ENCODE measurements around the gene GMEB1.
"Not testable (repeated sequence)": the region's sequence is repeated elsewhere in the genome, so short reads cannot be mapped to it uniquely, and the experiment has no call there.

DNA sequence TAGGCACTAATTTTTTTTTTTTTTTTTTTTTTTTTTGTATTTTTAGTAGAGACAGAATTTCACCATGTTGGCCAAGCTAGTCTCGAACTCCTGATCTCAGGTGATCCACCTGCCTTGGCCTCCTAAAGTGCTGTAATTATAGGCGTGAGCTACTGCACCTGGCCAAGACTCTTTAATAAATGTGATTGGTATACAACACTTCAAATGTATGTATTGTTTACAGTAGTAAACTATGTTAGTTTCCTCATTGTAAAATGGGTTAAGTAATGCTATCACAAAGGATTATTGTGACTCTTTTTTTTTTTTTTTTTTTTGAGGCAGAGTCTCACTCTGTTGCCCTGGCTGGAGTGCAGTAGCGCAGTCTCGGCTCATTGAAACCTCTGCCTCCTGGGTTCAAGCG, 56.8 kb downstream of the GMEB1 start:
- TF ChIP-seq, protein P1, sequence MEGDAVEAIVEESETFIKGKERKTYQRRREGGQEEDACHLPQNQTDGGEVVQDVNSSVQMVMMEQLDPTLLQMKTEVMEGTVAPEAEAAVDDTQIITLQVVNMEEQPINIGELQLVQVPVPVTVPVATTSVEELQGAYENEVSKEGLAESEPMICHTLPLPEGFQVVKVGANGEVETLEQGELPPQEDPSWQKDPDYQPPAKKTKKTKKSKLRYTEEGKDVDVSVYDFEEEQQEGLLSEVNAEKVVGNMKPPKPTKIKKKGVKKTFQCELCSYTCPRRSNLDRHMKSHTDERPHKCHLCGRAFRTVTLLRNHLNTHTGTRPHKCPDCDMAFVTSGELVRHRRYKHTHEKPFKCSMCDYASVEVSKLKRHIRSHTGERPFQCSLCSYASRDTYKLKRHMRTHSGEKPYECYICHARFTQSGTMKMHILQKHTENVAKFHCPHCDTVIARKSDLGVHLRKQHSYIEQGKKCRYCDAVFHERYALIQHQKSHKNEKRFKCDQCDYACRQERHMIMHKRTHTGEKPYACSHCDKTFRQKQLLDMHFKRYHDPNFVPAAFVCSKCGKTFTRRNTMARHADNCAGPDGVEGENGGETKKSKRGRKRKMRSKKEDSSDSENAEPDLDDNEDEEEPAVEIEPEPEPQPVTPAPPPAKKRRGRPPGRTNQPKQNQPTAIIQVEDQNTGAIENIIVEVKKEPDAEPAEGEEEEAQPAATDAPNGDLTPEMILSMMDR (IDR thresholded peaks at IDR 0.05; ENCODE audit: insufficient read depth, low read depth, low read length) = not testable (repeated sequence)
- TF ChIP-seq EZH2 (IDR thresholded peaks at IDR 0.05; ENCODE audit: insufficient read depth, low read length) = not testable (repeated sequence)
